Endothelial cell of umbilical vein (primary cell): ENCODE results near the gene DERL3. TPM values are rescaled to one million over a fixed set of nuclear protein-coding genes. Genes with fewer than 3 reads are reported as not detected.

Experiments
- BruUV-seq: library from RNA; stranded (reverse); fragments of 400-500 nt; replicated peaks from 2 replicates; lab custom pipeline; 2021; lab: Mats Ljungman, UMichigan
- CTCF ChIA-PET: fragments of 300-600, 350-600 bp; sonication (Branson Sonifier 250); formaldehyde crosslinking; loops from one replicate; lab custom pipeline; 2021; ENCODE audit warnings: antibody characterized with exemption, inconsistent platforms; lab: Charles Lee
- POLR2A ChIA-PET: fragments of 300-600, 350-600 bp; sonication (Branson Sonifier 250); formaldehyde crosslinking; loops from one replicate; lab custom pipeline; 2021; ENCODE audit warnings: antibody characterized with exemption, inconsistent platforms; lab: Charles Lee
- DNase-seq: peaks from one replicate; pipeline ENCODE4 v3.0.0-alpha.2; 2011; ENCODE audit warnings: low read depth, low spot score
- FAIRE-seq: peaks from 2 replicates; lab custom pipeline; 2011; peaks lifted over from hg19 to GRCh38; lab: Jason Lieb, UNC
- H2AFZ ChIP-seq: 2 replicates; pipeline ENCODE4 v1.6.0; 2012; ENCODE audit warnings: low read depth, low read length, control low read depth, inconsistent platforms
- H3K27ac ChIP-seq: 2 replicates; pipeline ENCODE4 v1.5.1; 2011; ENCODE audit warnings: low read depth, mild to moderate bottlenecking, control low read depth, low read length, moderate library complexity; ENCODE audit not compliant: insufficient read depth
- H3K27me3 ChIP-seq, 2 experiments: 2 replicates each; pipeline versions ENCODE4 v1.6.0 to v1.6.1; 2011; ENCODE audit warnings: low read length in 2 of 2, mixed read lengths in 1 of 2; ENCODE audit not compliant: control insufficient read depth in 2 of 2, insufficient read depth in 2 of 2
- H3K36me3 ChIP-seq, 2 experiments: 2 replicates in 1 of 2; 3 replicates in 1 of 2; pipeline ENCODE4 v1.5.1; 2011; ENCODE audit warnings: low read length in 2 of 2, mild to moderate bottlenecking in 1 of 2, moderate library complexity in 1 of 2; ENCODE audit not compliant: control insufficient read depth in 2 of 2, insufficient read depth in 2 of 2; ENCODE audit errors: extremely low read depth in 1 of 2
- H3K4me1 ChIP-seq: 3 replicates; pipeline ENCODE4 v1.5.1; 2011; ENCODE audit warnings: mild to moderate bottlenecking, low read length; ENCODE audit not compliant: control insufficient read depth, insufficient read depth; ENCODE audit errors: extremely low read depth
- H3K4me2 ChIP-seq: 2 replicates; pipeline ENCODE4 v1.6.1; 2011; ENCODE audit warnings: low read length, control low read depth, mixed read lengths; ENCODE audit not compliant: insufficient read depth
- H3K4me3 ChIP-seq, 3 experiments: fragments of 200-600 bp in 1 of 3; sonication (generic), shearing (Covaris generic) in 1 of 3; replicated peaks in 1 of 3; 2 replicates each; pipeline ENCODE4 v1.5.1; 2011 to 2016; ENCODE audit warnings: control low read depth in 3 of 3, low read length in 3 of 3, mild to moderate bottlenecking in 2 of 3, inconsistent platforms in 1 of 3, low read depth in 1 of 3, moderate library complexity in 1 of 3; ENCODE audit not compliant: insufficient read depth in 1 of 3
- H3K79me2 ChIP-seq: 2 replicates; pipeline ENCODE4 v1.6.0; 2012; ENCODE audit warnings: low read length, inconsistent platforms; ENCODE audit not compliant: control insufficient read depth, insufficient read depth
- H3K9ac ChIP-seq: replicated peaks from 2 replicates; pipeline ENCODE3; 2011; ENCODE audit warnings: low read length, control low read depth; ENCODE audit not compliant: insufficient read depth; ENCODE audit errors: extremely low read depth
- H3K9me1 ChIP-seq: replicated peaks from 3 replicates; pipeline ENCODE4 v1.6.0; 2011; ENCODE audit warnings: mild to moderate bottlenecking, low read length; ENCODE audit not compliant: control insufficient read depth, insufficient read depth; ENCODE audit errors: extremely low read depth
- H3K9me3 ChIP-seq: replicated peaks from 2 replicates; pipeline ENCODE4 v1.5.1; 2012; ENCODE audit warnings: low read length, inconsistent platforms; ENCODE audit not compliant: control insufficient read depth, insufficient read depth
- H4K20me1 ChIP-seq: replicated peaks from 2 replicates; pipeline ENCODE3; 2011; ENCODE audit warnings: mild to moderate bottlenecking, low read length; ENCODE audit not compliant: control insufficient read depth, insufficient read depth; ENCODE audit errors: extremely low read depth
- EZH2 ChIP-seq: IDR thresholded peaks from 2 replicates; pipeline ENCODE4 v1.6.1; 2012; ENCODE audit warnings: borderline replicate concordance, low read depth, mild to moderate bottlenecking, moderate library complexity, low read length, inconsistent platforms; ENCODE audit not compliant: severe bottlenecking
- FOS ChIP-seq: IDR thresholded peaks from 2 replicates; pipeline ENCODE4 v1.6.1; 2011; ENCODE audit warnings: mild to moderate bottlenecking, low read length, moderate library complexity, borderline replicate concordance; ENCODE audit not compliant: insufficient read depth
- GATA2 ChIP-seq: IDR thresholded peaks from 2 replicates; pipeline ENCODE4 v1.7.0; 2011; ENCODE audit warnings: low read depth, mild to moderate bottlenecking, moderate library complexity, mixed read lengths, low read length; ENCODE audit not compliant: insufficient read length, insufficient read depth
- JUN ChIP-seq: IDR thresholded peaks from 2 replicates; pipeline ENCODE4 v1.6.1; 2011; ENCODE audit warnings: borderline replicate concordance, low read depth; ENCODE audit not compliant: insufficient read length, insufficient read depth
- MYC ChIP-seq: IDR thresholded peaks from one replicate; pipeline ENCODE4 v1.6.1; 2011; ENCODE audit warnings: mild to moderate bottlenecking, low read depth, low read length
- POLR2A ChIP-seq: IDR thresholded peaks from 2 replicates; pipeline ENCODE4 v1.6.1; 2012; ENCODE audit warnings: low read depth, mild to moderate bottlenecking, control low read depth, low read length
- POLR2AphosphoS5 ChIP-seq: IDR thresholded peaks from 2 replicates; pipeline ENCODE4 v1.6.1; 2012; ENCODE audit warnings: low read depth, mild to moderate bottlenecking, control low read depth, low read length, moderate library complexity; ENCODE audit not compliant: insufficient read depth
- dilution Hi-C: fragments of 300-500 bp; cut with MboI; formaldehyde crosslinking; loops from one replicate; pipeline ENCODE4 v1.15.0; 2019; ENCODE audit warnings: low sequenced_read_pairs; ENCODE audit not compliant: extremely low pct_ligation_motif_present
- intact Hi-C: fragments of 100-400 bp; cut with micrococcal nuclease; formaldehyde crosslinking; loops from one replicate; pipeline ENCODE4 v1.10.0; 2022
- polyA plus RNA-seq, 4 experiments: library from polyadenylated mRNA; depleted of rRNA in 3 of 4; stranded (reverse) in 3 of 4; unstranded in 1 of 4; fragments of >200 nt; gene quantifications; 2 replicates each; pipeline versions ENCODE4 v1.2.1 to v1.2.3, GENCODE V29; 2011 to 2012; ENCODE audit warnings: missing spikeins in 1 of 4
- total RNA-seq: library from RNA; stranded (reverse); gene quantifications from 2 replicates; pipeline ENCODE4 v1.2.3, GENCODE V29; 2021
- TF ChIP-seq, protein P1 (sequence below), 2 donors: IDR thresholded peaks; 1 replicate in 1 of 2; 2 replicates in 1 of 2; pipeline ENCODE4 v1.5.1; 2011; ENCODE audit warnings: low read length in 2 of 2, mild to moderate bottlenecking in 2 of 2, moderate library complexity in 2 of 2, control low read depth in 1 of 2, inconsistent platforms in 1 of 2, low read depth in 1 of 2; ENCODE audit not compliant: insufficient read depth in 1 of 2; ENCODE audit errors: extremely low read depth in 1 of 2
- TF ChIP-seq, protein P2 (sequence below): IDR thresholded peaks from 2 replicates; pipeline ENCODE4 v1.6.1; 2011; ENCODE audit not compliant: insufficient read depth, insufficient read length

Gene DERL3
- total and polyA plus RNA-seq, 2 donors (not counting 3 experiments of a cell fraction or from before 2014, with no cell fraction given), result 3.4 to 3.8 TPM

DNA sequence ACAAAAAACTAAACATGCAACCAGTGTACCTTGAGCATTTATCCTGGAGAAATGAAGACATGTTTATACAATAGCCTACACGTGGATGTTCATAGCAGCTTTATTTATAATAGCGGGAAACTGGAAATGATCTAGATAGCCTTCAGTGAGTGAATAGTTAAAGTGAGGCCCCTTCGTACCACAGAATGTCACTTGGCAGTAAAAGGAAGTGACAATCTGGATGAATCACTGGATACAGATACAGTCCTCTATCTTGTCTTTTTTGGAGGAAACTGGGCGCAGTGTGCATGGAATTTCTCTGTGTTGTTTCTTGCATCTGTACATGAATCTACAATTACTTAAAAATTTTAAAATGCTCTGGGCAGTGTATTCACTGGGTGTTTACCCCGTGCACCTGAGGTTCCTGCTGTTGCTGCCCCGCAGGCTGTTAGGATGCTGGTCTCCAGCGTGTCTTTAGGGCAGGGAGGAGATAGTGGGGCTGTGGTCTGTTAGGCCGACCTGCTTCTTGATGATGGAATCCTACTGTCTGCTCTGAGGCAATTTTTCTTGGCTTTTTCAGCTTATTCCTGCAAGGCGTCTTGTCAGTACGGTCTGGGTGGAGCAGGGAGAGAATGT is 23.2 kb downstream of the DERL3 start:
- BruUV-seq, result no TSS peak
- Histone ChIP-seq H3K4me1 (no peaks in the 10 kb centered on the region), H3K27me3 (no peaks in the 10 kb centered on the region), H2AFZ (no peak overlapping the region), H3K27ac (no peak overlapping the region), H3K9me1 (no peaks in the 10 kb centered on the region), H3K79me2 (no peaks in the 10 kb centered on the region), H3K4me3 (no peak overlapping the region), H4K20me1 (no peaks in the 10 kb centered on the region), H3K4me2 (no peak overlapping the region), H3K36me3 (peaks cover 9 to 17% of the 10 kb centered on the region in 2 experiments), H3K9ac (no peak overlapping the region), H3K9me3 (no peaks in the 10 kb centered on the region)
- DNase-seq (no peak), FAIRE-seq (no peak)
- CTCF ChIA-PET, result interaction anchor here (1.1 kb wide), 1 partner anchor 34 kb away, joined by 4 read pairs; no protein-coding TSS in a partner anchor
- dilution Hi-C loops (no loop called here), intact Hi-C loops (no loop called here)
- POLR2A ChIA-PET, result no interaction called here
- TF ChIP-seq MYC (no peak), POLR2AphosphoS5 (no peak), JUN (no peak), EZH2 (no peak), FOS (no peak), GATA2 (no peak), POLR2A (no peak)
- TF ChIP-seq, protein P1, sequence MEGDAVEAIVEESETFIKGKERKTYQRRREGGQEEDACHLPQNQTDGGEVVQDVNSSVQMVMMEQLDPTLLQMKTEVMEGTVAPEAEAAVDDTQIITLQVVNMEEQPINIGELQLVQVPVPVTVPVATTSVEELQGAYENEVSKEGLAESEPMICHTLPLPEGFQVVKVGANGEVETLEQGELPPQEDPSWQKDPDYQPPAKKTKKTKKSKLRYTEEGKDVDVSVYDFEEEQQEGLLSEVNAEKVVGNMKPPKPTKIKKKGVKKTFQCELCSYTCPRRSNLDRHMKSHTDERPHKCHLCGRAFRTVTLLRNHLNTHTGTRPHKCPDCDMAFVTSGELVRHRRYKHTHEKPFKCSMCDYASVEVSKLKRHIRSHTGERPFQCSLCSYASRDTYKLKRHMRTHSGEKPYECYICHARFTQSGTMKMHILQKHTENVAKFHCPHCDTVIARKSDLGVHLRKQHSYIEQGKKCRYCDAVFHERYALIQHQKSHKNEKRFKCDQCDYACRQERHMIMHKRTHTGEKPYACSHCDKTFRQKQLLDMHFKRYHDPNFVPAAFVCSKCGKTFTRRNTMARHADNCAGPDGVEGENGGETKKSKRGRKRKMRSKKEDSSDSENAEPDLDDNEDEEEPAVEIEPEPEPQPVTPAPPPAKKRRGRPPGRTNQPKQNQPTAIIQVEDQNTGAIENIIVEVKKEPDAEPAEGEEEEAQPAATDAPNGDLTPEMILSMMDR (IDR thresholded peaks at IDR 0.05; ENCODE audit: extremely low read depth in 1 of 2, insufficient read depth in 1 of 2, low read depth in 1 of 2, low read length in 2 of 2), result no peak
- TF ChIP-seq, protein P2, sequence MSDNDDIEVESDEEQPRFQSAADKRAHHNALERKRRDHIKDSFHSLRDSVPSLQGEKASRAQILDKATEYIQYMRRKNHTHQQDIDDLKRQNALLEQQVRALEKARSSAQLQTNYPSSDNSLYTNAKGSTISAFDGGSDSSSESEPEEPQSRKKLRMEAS, result no peak
